ENCODE measurements around the gene PRR16. TPM values are rescaled to one million over a fixed set of nuclear protein-coding genes. Genes with fewer than 3 reads are reported as not detected.

Gene PRR16
- total RNA-seq, 6 donors from 2014 or later: 1.7 to 5.2 (median 3.7) TPM

GRCh38 chr5:120644516-120644915 lies 180.4 kb downstream of the PRR16 start:
- H3K27me3 ChIP-seq: no peaks in the 10 kb centered on the region
- no peak overlapping the region for H3K4me3 ChIP-seq
- H3K36me3 ChIP-seq: no peaks in the 10 kb centered on the region
- H3K9me3 ChIP-seq: no peaks in the 10 kb centered on the region
- DNase-seq: no peak
- no peak for ATAC-seq (ENCODE audit: low FRiP score in 2 of 2)
- no peak overlapping the region for H3K27ac ChIP-seq
- H3K4me1 ChIP-seq: no peaks in the 10 kb centered on the region
- TF ChIP-seq POLR2A (IDR thresholded peaks at IDR 0.05) (no peak), EP300 (IDR thresholded peaks at IDR 0.05) (no peak), POLR2AphosphoS5 (IDR thresholded peaks at IDR 0.05) (no peak)
- TF ChIP-seq, protein P1, sequence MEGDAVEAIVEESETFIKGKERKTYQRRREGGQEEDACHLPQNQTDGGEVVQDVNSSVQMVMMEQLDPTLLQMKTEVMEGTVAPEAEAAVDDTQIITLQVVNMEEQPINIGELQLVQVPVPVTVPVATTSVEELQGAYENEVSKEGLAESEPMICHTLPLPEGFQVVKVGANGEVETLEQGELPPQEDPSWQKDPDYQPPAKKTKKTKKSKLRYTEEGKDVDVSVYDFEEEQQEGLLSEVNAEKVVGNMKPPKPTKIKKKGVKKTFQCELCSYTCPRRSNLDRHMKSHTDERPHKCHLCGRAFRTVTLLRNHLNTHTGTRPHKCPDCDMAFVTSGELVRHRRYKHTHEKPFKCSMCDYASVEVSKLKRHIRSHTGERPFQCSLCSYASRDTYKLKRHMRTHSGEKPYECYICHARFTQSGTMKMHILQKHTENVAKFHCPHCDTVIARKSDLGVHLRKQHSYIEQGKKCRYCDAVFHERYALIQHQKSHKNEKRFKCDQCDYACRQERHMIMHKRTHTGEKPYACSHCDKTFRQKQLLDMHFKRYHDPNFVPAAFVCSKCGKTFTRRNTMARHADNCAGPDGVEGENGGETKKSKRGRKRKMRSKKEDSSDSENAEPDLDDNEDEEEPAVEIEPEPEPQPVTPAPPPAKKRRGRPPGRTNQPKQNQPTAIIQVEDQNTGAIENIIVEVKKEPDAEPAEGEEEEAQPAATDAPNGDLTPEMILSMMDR (IDR thresholded peaks at IDR 0.05): no peak

- Histone ChIP-seq H3K4me1 (no peaks in the 10 kb centered on the region), H3K4me3 (no peak overlapping the region), H3K27me3 (no peaks in the 10 kb centered on the region), H3K9me3 (no peaks in the 10 kb centered on the region), H3K36me3 (no peaks in the 10 kb centered on the region), H3K27ac (no peak overlapping the region)
- ATAC-seq (ENCODE audit: low FRiP score in 2 of 2): no peak
- 47 to 52% methylated on average over 5 of the region's 5 CpGs for WGBS, 2 donors
- TF ChIP-seq, protein P1 (IDR thresholded peaks at IDR 0.05): peak in 5 of 6 experiments; percentile 18 to 53 (median 39)
- no peak for TF ChIP-seq POLR2A (IDR thresholded peaks at IDR 0.05)
- peak in 1 of 2 donors; percentile 30 for DNase-seq
These were observed 191.8 kb downstream of the PRR16 start for GRCh38 chr5:120655828-120656435.

GRCh38 chr5:120657104-120657503 lies 193.0 kb downstream of the PRR16 start:
- ATAC-seq (ENCODE audit: low FRiP score in 2 of 2): no peak

GRCh38 chr5:120677481-120677880 lies 213.4 kb downstream of the PRR16 start:
- no peak for DNase-seq
- Histone ChIP-seq H3K27ac (no peak overlapping the region), H3K4me3 (no peak overlapping the region), H3K4me1 (no peaks in the 10 kb centered on the region), H3K27me3 (no peaks in the 10 kb centered on the region), H3K36me3 (no peaks in the 10 kb centered on the region), H3K9me3 (no peaks in the 10 kb centered on the region)
- ATAC-seq (ENCODE audit: low FRiP score in 2 of 2): no peak
- TF ChIP-seq POLR2AphosphoS5 (IDR thresholded peaks at IDR 0.05) (no peak), POLR2A (IDR thresholded peaks at IDR 0.05) (no peak), EP300 (IDR thresholded peaks at IDR 0.05) (no peak)
- TF ChIP-seq, protein P1 (IDR thresholded peaks at IDR 0.05): no peak

More at GRCh38 chr5:120657104-120657503, 193.0 kb downstream of the PRR16 start:
- H3K9me3 ChIP-seq: no peaks in the 10 kb centered on the region
- no peak for DNase-seq
- WGBS, 2 donors: 35 to 46% methylated on average over 1 of the region's 1 CpG
- H3K36me3 ChIP-seq: no peaks in the 10 kb centered on the region
- no peak overlapping the region for H3K4me3 ChIP-seq
- H3K4me1 ChIP-seq: no peaks in the 10 kb centered on the region
- TF ChIP-seq POLR2A (IDR thresholded peaks at IDR 0.05) (no peak), EP300 (IDR thresholded peaks at IDR 0.05) (no peak), POLR2AphosphoS5 (IDR thresholded peaks at IDR 0.05) (no peak)
- TF ChIP-seq, protein P1 (IDR thresholded peaks at IDR 0.05): no peak
- H3K27ac ChIP-seq: no peak overlapping the region
- no peaks in the 10 kb centered on the region for H3K27me3 ChIP-seq

DNA sequence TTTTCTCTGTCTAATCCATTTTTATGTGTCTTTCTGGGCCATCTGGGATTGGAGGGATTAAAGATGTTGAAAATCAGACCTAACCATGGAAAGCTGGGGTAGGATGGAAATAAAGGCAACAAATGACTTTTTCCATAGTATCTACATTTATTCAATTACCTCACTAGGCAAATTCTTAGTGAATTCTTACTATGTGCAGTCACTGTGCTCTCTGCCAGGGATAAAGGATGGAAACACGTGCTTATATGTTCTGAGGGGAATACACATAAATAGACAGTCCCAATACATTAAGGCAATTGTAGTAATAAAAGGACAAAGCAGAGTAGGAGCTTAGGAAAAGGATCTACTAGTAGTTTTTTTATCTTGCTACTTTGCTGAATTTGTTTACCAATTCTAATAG lies 214.2 kb downstream of the PRR16 start:
- WGBS, 2 donors: 68 to 89% methylated on average over 1 of the region's 1 CpG
- no peak for DNase-seq
- Histone ChIP-seq H3K27me3 (no peaks in the 10 kb centered on the region), H3K9me3 (no peaks in the 10 kb centered on the region), H3K4me3 (no peak overlapping the region), H3K36me3 (no peaks in the 10 kb centered on the region), H3K27ac (no peak overlapping the region), H3K4me1 (no peaks in the 10 kb centered on the region)
- no peak for ATAC-seq (ENCODE audit: low FRiP score in 2 of 2)
- TF ChIP-seq POLR2A (IDR thresholded peaks at IDR 0.05) (no peak), EP300 (IDR thresholded peaks at IDR 0.05) (no peak), POLR2AphosphoS5 (IDR thresholded peaks at IDR 0.05) (no peak)
- TF ChIP-seq, protein P1 (IDR thresholded peaks at IDR 0.05): no peak
